IMR-90 (cell line): Measurements from ENCODE around the gene ZDHHC8. TPM values are rescaled to one million over a fixed set of nuclear protein-coding genes. Genes with fewer than 3 reads are reported as not detected.

Source experiments
- ATAC-seq: fragments of 200-7000 bp; cut with Tn5 transposase; 2 replicates; pipeline ENCODE4 v1.9.1; 2020; ENCODE audit warnings: low read depth, mild to moderate bottlenecking, moderate library complexity
- BruUV-seq: library from RNA; stranded (reverse); fragments of 400-500 nt; replicated peaks from 2 replicates; lab custom pipeline; 2021; lab: Mats Ljungman, UMichigan
- CTCF ChIA-PET: fragments of 300-600 bp; formaldehyde crosslinking; extraction: SDS; loops from one replicate; lab custom pipeline; 2021; ENCODE audit warnings: antibody characterized with exemption; lab: Yijun Ruan, JAX
- POLR2A ChIA-PET: fragments of 300-600 bp; sonication (Branson Sonifier 250); formaldehyde crosslinking; loops from one replicate; lab custom pipeline; 2022; ENCODE audit warnings: antibody characterized with exemption; ENCODE audit not compliant: unreplicated experiment; lab: Charles Lee
- DNase-seq: peaks from one replicate; pipeline ENCODE4 v3.0.0; 2013
- H2AFZ ChIP-seq: replicated peaks from 2 replicates; pipeline ENCODE3; 2013; ENCODE audit warnings: low read length, mild to moderate bottlenecking; ENCODE audit not compliant: poor library complexity
- H2AK5ac ChIP-seq: 2 replicates; pipeline ENCODE4 v1.6.1; 2013; ENCODE audit warnings: low read depth, low read length, inconsistent platforms
- H2AK9ac ChIP-seq: replicated peaks from 2 replicates; pipeline ENCODE3; 2013; ENCODE audit warnings: mild to moderate bottlenecking, low read depth, low read length, moderate library complexity; ENCODE audit not compliant: poor library complexity
- H2BK120ac ChIP-seq: 2 replicates; pipeline ENCODE4 v1.6.1; 2013; ENCODE audit warnings: low read depth, low read length, inconsistent platforms
- H2BK15ac ChIP-seq: 3 replicates; pipeline ENCODE4 v1.6.1; 2013; ENCODE audit warnings: low read depth, low read length, inconsistent platforms
- H2BK20ac ChIP-seq: 2 replicates; pipeline ENCODE4 v1.6.1; 2013; ENCODE audit warnings: low read depth, mild to moderate bottlenecking, inconsistent platforms, low read length, moderate library complexity
- H2BK5ac ChIP-seq: 2 replicates; pipeline ENCODE4 v1.6.1; 2013; ENCODE audit warnings: mild to moderate bottlenecking, low read depth, low read length, inconsistent platforms; ENCODE audit not compliant: poor library complexity, severe bottlenecking
- H3K14ac ChIP-seq: replicated peaks from 2 replicates; pipeline ENCODE4 v1.6.1; 2013; ENCODE audit warnings: low read depth, low read length, inconsistent platforms
- H3K18ac ChIP-seq: 2 replicates; pipeline ENCODE4 v1.6.1; 2013; ENCODE audit warnings: low read depth, low read length, control low read depth
- H3K23ac ChIP-seq: 2 replicates; pipeline ENCODE4 v1.6.1; 2013; ENCODE audit warnings: low read depth, low read length, inconsistent platforms
- H3K27ac ChIP-seq: 2 replicates; pipeline ENCODE4 v1.5.1; 2013; ENCODE audit warnings: mild to moderate bottlenecking, control low read depth, low read length; ENCODE audit not compliant: insufficient read depth
- H3K27me3 ChIP-seq: 2 replicates; pipeline ENCODE4 v1.6.1; 2013; ENCODE audit warnings: low read length; ENCODE audit not compliant: control insufficient read depth, insufficient read depth
- H3K36me3 ChIP-seq: 2 replicates; pipeline ENCODE4 v1.6.1; 2013; ENCODE audit warnings: low read length, mixed read lengths; ENCODE audit not compliant: control insufficient read depth, insufficient read depth
- H3K4ac ChIP-seq: 2 replicates; pipeline ENCODE4 v1.6.1; 2013; ENCODE audit warnings: low read depth, low read length, inconsistent platforms
- H3K4me1 ChIP-seq: 2 replicates; pipeline ENCODE4 v1.6.1; 2013; ENCODE audit warnings: low read length, mixed read lengths; ENCODE audit not compliant: control insufficient read depth, insufficient read depth
- H3K4me2 ChIP-seq: 2 replicates; pipeline ENCODE4 v1.6.1; 2013; ENCODE audit warnings: low read depth, mild to moderate bottlenecking, control low read depth, low read length, moderate library complexity
- H3K4me3 ChIP-seq: 2 replicates; pipeline ENCODE4 v1.5.1; 2013; ENCODE audit warnings: low read depth, mild to moderate bottlenecking, control low read depth, low read length, moderate library complexity; ENCODE audit not compliant: insufficient read depth
- H3K56ac ChIP-seq: 2 replicates; pipeline ENCODE4 v1.6.1; 2013; ENCODE audit warnings: low read length, inconsistent platforms; ENCODE audit not compliant: insufficient read depth; ENCODE audit errors: extremely low read depth
- H3K79me1 ChIP-seq, 2 experiments: 2 replicates each; pipeline ENCODE4 v1.6.1; 2013; ENCODE audit warnings: low read length in 2 of 2, inconsistent platforms in 1 of 2, low read depth in 1 of 2
- H3K9ac ChIP-seq: 2 replicates; pipeline ENCODE4 v1.6.1; 2013; ENCODE audit warnings: low read depth, low read length, control low read depth
- H3K9me1 ChIP-seq: 2 replicates; pipeline ENCODE4 v1.6.1; 2013; ENCODE audit warnings: low read length, inconsistent platforms; ENCODE audit not compliant: insufficient read depth
- H3K9me3 ChIP-seq: 2 replicates; pipeline ENCODE4 v1.6.1; 2013; ENCODE audit warnings: low read length; ENCODE audit not compliant: control insufficient read depth, insufficient read depth
- H4K20me1 ChIP-seq: 2 replicates; pipeline ENCODE4 v1.6.1; 2013; ENCODE audit warnings: low read length, inconsistent platforms; ENCODE audit not compliant: insufficient read depth
- H4K5ac ChIP-seq: 2 replicates; pipeline ENCODE4 v1.6.1; 2013; ENCODE audit warnings: mild to moderate bottlenecking, low read depth, low read length, control low read depth
- H4K8ac ChIP-seq, 2 experiments: 2 replicates each; pipeline ENCODE4 v1.6.1; 2013; ENCODE audit warnings: low read depth in 2 of 2, low read length in 2 of 2, control low read depth in 1 of 2, inconsistent platforms in 1 of 2
- H4K91ac ChIP-seq: 2 replicates; pipeline ENCODE4 v1.6.1; 2013; ENCODE audit warnings: low read depth, low read length, inconsistent platforms; ENCODE audit not compliant: insufficient read depth
- BHLHE40 ChIP-seq: fragments of 150-350 bp; IDR thresholded peaks from 2 replicates; pipeline ENCODE4 v1.6.1; 2016; ENCODE audit warnings: mild to moderate bottlenecking, low read depth, low read length
- CEBPB ChIP-seq: IDR thresholded peaks from 2 replicates; pipeline ENCODE4 v1.6.1; 2012; ENCODE audit warnings: low read depth, low read length, improper control_type of control experiment
- CHD1 ChIP-seq: IDR thresholded peaks from 2 replicates; pipeline ENCODE4 v1.6.1; 2012; ENCODE audit warnings: low read depth, low read length, improper control_type of control experiment
- CTCF ChIP-seq: conservative IDR thresholded peaks from 2 replicates; pipeline ENCODE4 v1.5.1; 2012; ENCODE audit warnings: mild to moderate bottlenecking, low read depth, low read length, improper control_type of control experiment
- FOS ChIP-seq: fragments of 150-350 bp; IDR thresholded peaks from 2 replicates; pipeline ENCODE4 v1.6.1; 2016; ENCODE audit warnings: low read depth, low read length
- MAZ ChIP-seq: IDR thresholded peaks from 2 replicates; pipeline ENCODE4 v1.6.1; 2012; ENCODE audit warnings: low read depth, mild to moderate bottlenecking, low read length, improper control_type of control experiment, moderate library complexity, borderline replicate concordance
- MXI1 ChIP-seq: IDR thresholded peaks from 2 replicates; pipeline ENCODE4 v1.6.1; 2012; ENCODE audit warnings: low read depth, mild to moderate bottlenecking, low read length, moderate library complexity, borderline replicate concordance
- RAD21 ChIP-seq: IDR thresholded peaks from 2 replicates; pipeline ENCODE4 v1.6.1; 2012; ENCODE audit warnings: low read length, improper control_type of control experiment
- RCOR1 ChIP-seq: IDR thresholded peaks from 2 replicates; pipeline ENCODE4 v1.6.1; 2012; ENCODE audit warnings: mild to moderate bottlenecking, low read length, improper control_type of control experiment; ENCODE audit not compliant: insufficient replicate concordance
- RFX5 ChIP-seq: IDR thresholded peaks from 2 replicates; pipeline ENCODE4 v1.8.0; 2012; ENCODE audit warnings: low read depth, mild to moderate bottlenecking, low read length, moderate library complexity
- SMC3 ChIP-seq: fragments of 150-350 bp; IDR thresholded peaks from 2 replicates; pipeline ENCODE4 v1.6.1; 2016; ENCODE audit warnings: low read depth, mild to moderate bottlenecking, antibody characterized with exemption, low read length, moderate library complexity
- WGBS, 2 experiments: methylation state at CpG; one replicate each; pipeline versions ENCODE4 v1.1.5 to v1.1.7; 2013; ENCODE audit warnings: missing lambda C conversion rate in 2 of 2; ENCODE audit not compliant: insufficient read length in 1 of 2; ENCODE audit errors: extremely low coverage in 2 of 2; 5-methylcytosine and 5-hydroxymethylcytosine counted together
- dilution Hi-C: fragments of 300-500 bp; cut with HindIII; formaldehyde crosslinking; loops from one replicate; pipeline ENCODE4 v1.14.3; 2018; ENCODE audit warnings: low sequenced_read_pairs; ENCODE audit not compliant: unreplicated experiment
- in situ Hi-C: fragments of 300-500 bp; cut with MboI; formaldehyde crosslinking; loops from 3 replicates; pipeline ENCODE4 v1.14.3; 2019; ENCODE audit warnings: low sequenced_read_pairs, inconsistent platforms, mixed read lengths
- intact Hi-C: fragments of 100-400 bp; cut with micrococcal nuclease; formaldehyde crosslinking; loops from 2 replicates; pipeline ENCODE4 v1.10.0; 2022
- polyA plus RNA-seq, 3 experiments: library from polyadenylated mRNA; depleted of rRNA; stranded (reverse); fragments of >200 nt; gene quantifications; 2 replicates each; pipeline ENCODE4 v1.2.3, GENCODE V29; 2012; ENCODE audit warnings: low replicate concordance in 1 of 3
- total RNA-seq: library from RNA; depleted of rRNA; stranded (reverse); fragments of >200 nt; gene quantifications from 2 replicates; pipeline ENCODE4 v1.2.3, GENCODE V29; 2012

ZDHHC8 gene
- total and polyA plus RNA-seq, 2 of the 4 experiments (the other 2 are of a cell fraction) = 2.5 to 72.6 TPM

DNA sequence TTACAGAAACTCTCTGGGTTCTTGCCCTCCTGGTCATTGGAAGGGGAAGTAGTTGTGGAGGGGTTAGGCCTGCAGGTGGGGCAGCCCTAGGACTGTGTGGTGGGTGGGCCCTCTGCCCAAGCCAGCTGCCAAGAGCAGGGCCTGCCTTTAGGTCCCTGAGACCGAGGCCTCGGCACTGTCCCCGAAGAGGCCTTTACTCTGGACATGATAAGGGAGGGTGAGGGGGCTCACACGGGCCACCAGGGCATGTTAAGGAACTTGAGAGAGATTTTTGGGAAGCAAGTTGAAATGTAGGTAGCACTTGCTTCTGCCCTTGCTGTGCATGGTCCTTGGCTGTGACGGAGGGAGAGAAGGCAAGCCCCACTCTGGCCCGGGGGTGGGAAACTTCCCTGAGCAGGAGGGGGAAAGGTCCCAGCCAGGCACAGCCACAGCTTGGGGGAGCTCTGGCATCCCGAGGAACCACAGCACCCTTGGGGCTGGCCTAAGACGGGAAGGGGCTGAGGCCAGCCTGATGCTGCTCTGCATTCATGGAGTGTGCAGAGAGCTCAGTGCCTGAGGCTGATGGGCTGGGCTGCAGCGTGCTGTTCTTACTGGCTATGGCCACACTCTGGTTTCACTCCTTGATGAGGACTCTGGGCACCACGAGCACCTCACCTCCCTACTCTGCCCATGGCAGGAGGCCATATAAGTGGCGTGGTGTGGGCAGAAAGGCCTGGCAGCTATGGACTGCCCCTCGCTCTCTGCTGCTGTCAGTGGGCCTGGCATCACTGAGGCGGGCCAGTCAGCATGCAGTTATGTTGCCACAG is 23.4 kb upstream of the ZDHHC8 start:
- H3K4me3 ChIP-seq = no peak overlapping the region
- in situ Hi-C loops = no loop called here
- DNase-seq (no peak), ATAC-seq (no peak)
- no TSS peak for BruUV-seq
- H3K9ac ChIP-seq = no peak overlapping the region
- dilution Hi-C loops = no loop called here
- no peak overlapping the region for H4K91ac ChIP-seq
- ChIA-PET CTCF (no interaction called here), POLR2A (no interaction called here)
- no peak overlapping the region for H4K5ac ChIP-seq
- WGBS, 2 experiments = 96% methylated on average over 8 of the region's 13 CpGs; no CpG with 5 or more reads in 1 of the 2 experiments
- no peak overlapping the region for H4K8ac ChIP-seq
- TF ChIP-seq CEBPB (no peak), BHLHE40 (no peak), RAD21 (no peak), SMC3 (no peak), MXI1 (no peak), FOS (no peak), CTCF (no peak), RFX5 (no peak), MAZ (no peak), CHD1 (no peak), RCOR1 (no peak)
- H3K14ac ChIP-seq = no peak overlapping the region
- no peaks in the 10 kb centered on the region for H3K9me3 ChIP-seq
- H3K56ac ChIP-seq = no peak overlapping the region
- no peak overlapping the region for H3K4me2 ChIP-seq
- H3K23ac ChIP-seq = no peak overlapping the region
- peaks cover 8 to 40% of the 10 kb centered on the region in 2 experiments for H3K79me1 ChIP-seq
- H3K27ac ChIP-seq = no peak overlapping the region
- H3K4me1 ChIP-seq = no peaks in the 10 kb centered on the region
- H3K9me1 ChIP-seq = no peaks in the 10 kb centered on the region
- H2BK120ac ChIP-seq = no peak overlapping the region
- H3K36me3 ChIP-seq = peaks cover 80% of the 10 kb centered on the region
- peak overlapping the region; percentile 15 for H2AFZ ChIP-seq
- H2BK15ac ChIP-seq = no peak overlapping the region
- H2AK9ac ChIP-seq = peak overlapping the region; percentile 10
- H4K20me1 ChIP-seq = peaks cover 57% of the 10 kb centered on the region
- no peak overlapping the region for H3K18ac ChIP-seq
- H2BK5ac ChIP-seq = no peak overlapping the region
- no peaks in the 10 kb centered on the region for H3K27me3 ChIP-seq
- intact Hi-C loops = no loop called here
- no peak overlapping the region for H2BK20ac ChIP-seq
- H3K4ac ChIP-seq = no peak overlapping the region
- no peak overlapping the region for H2AK5ac ChIP-seq
